Kidney (tissue), 14 donors: ENCODE measurements around the gene SULT4A1. TPM values are rescaled to one million over a fixed set of nuclear protein-coding genes. Genes with fewer than 3 reads are reported as not detected.

ENCODE experiments used
- DNase-seq, 5 donors: peaks; one replicate each; pipeline ENCODE4 v3.0.0-alpha.2; 2013 to 2020
- FAIRE-seq: peaks from 2 replicates; lab custom pipeline; 2012; peaks lifted over from hg19 to GRCh38; lab: Jason Lieb, UNC
- H3K27ac ChIP-seq, 2 donors: one replicate each; pipeline ENCODE4 v1.7.0; 2013; ENCODE audit warnings: low read depth in 2 of 2, low read length in 2 of 2, inconsistent platforms in 1 of 2
- H3K27me3 ChIP-seq: one replicate; pipeline ENCODE4 v1.7.1; 2013; ENCODE audit warnings: low read length, inconsistent platforms; ENCODE audit not compliant: control insufficient read depth, insufficient read depth
- H3K36me3 ChIP-seq, 3 donors: one replicate each; pipeline versions ENCODE4 v1.7.0 to v1.7.1; 2013; ENCODE audit warnings: low read length in 3 of 3, control low read depth in 1 of 3, inconsistent platforms in 1 of 3; ENCODE audit not compliant: insufficient read depth in 3 of 3, control insufficient read depth in 2 of 3
- H3K4me1 ChIP-seq, 3 donors: one replicate each; pipeline versions ENCODE4 v1.7.0 to v1.7.1; 2013; ENCODE audit warnings: low read length in 3 of 3, inconsistent platforms in 1 of 3, low read depth in 1 of 3; ENCODE audit not compliant: control insufficient read depth in 2 of 3, insufficient read depth in 2 of 3
- H3K4me3 ChIP-seq, 3 donors: one replicate each; pipeline versions ENCODE4 v1.7.0 to v1.8.1; 2013; ENCODE audit warnings: low read length in 3 of 3, control low read depth in 1 of 3, inconsistent platforms in 1 of 3
- H3K9ac ChIP-seq, 3 donors: one replicate each; pipeline versions ENCODE4 v1.7.0 to v1.7.1; 2013; ENCODE audit warnings: low read length in 3 of 3, control low read depth in 1 of 3, inconsistent platforms in 1 of 3
- H3K9me3 ChIP-seq, 3 donors: one replicate each; pipeline versions ENCODE4 v1.7.0 to v1.7.1; 2013; ENCODE audit warnings: low read length in 3 of 3, control low read depth in 1 of 3, inconsistent platforms in 1 of 3; ENCODE audit not compliant: control insufficient read depth in 2 of 3, insufficient read depth in 1 of 3
- CTCF ChIP-seq: IDR thresholded peaks from 3 replicates; pipeline ENCODE4 v1.5.1; 2012; ENCODE audit warnings: mild to moderate bottlenecking, moderate library complexity, borderline replicate concordance; ENCODE audit not compliant: insufficient read depth; ENCODE audit errors: extremely low read depth
- intact Hi-C: fragments of 100-400 bp; cut with DNase I; formaldehyde crosslinking; loops from one replicate; pipeline ENCODE4 v1.11.1; 2022
- polyA plus RNA-seq: library from polyadenylated mRNA; stranded (reverse); fragments of 350-450 nt; fragmentation: Illumina TruSeq; extraction: RNeasy Lipid Tissue Mini Kit (QIAGEN cat#74804); gene quantifications from one replicate; pipeline ENCODE4 v1.2.3, GENCODE V29; 2014; ENCODE audit warnings: low read depth, low replicate concordance; ENCODE audit not compliant: insufficient read depth
- total RNA-seq: library from RNA; stranded (reverse); fragmentation: NEBNext Ultra II Directional; extraction: Animal tissue kit (Norgen Biotek cat#: 25700); gene quantifications from one replicate; pipeline ENCODE4 v1.2.1, GENCODE V29; 2021
- donor health status: control.
- donor health status: control.
- donor health status: control.
- donor health status: control.
- donor health status: control.
- donor health status: DM: yes; HTN: yes; CAD: no.
- donor health status: Normal renal cell carcinoma (clear cell type).

Gene SULT4A1
- total and polyA plus RNA-seq, 2 donors from 2014 or later, result 0.52 to 0.57 TPM

- Histone ChIP-seq H3K27me3 (peaks cover 8% of the 10 kb centered on the region), H3K9ac (no peak overlapping the region), H3K9me3 (no peaks in the 10 kb centered on the region), H3K27ac (no peak overlapping the region), H3K36me3 (no peaks in the 10 kb centered on the region), H3K4me3 (no peak overlapping the region), H3K4me1 (peaks cover 0 to 2% (median 0%) of the 10 kb centered on the region in 3 donors)
- intact Hi-C loops, result no loop called here
- no peak for FAIRE-seq
- peak in 1 of 5 donors; percentile 6 for DNase-seq
- TF ChIP-seq CTCF, result no peak
These were observed 33.8 kb upstream of the SULT4A1 start for GRCh38 chr22:43895986-43896645.

- H3K9me3 ChIP-seq, result no peaks in the 10 kb centered on the region
- no peak overlapping the region for H3K9ac ChIP-seq
- no peaks in the 10 kb centered on the region for H3K36me3 ChIP-seq
- peaks cover 19% of the 10 kb centered on the region for H3K27me3 ChIP-seq
- H3K4me1 ChIP-seq, result peaks cover 0 to 2% (median 0%) of the 10 kb centered on the region in 3 donors
- no peak for TF ChIP-seq CTCF
- H3K27ac ChIP-seq, result no peak overlapping the region
- FAIRE-seq (no peak), DNase-seq (peak in 1 of 5 donors; percentile 11)
- no peak overlapping the region for H3K4me3 ChIP-seq
- intact Hi-C loops, result no loop called here
These were observed 31.8 kb upstream of the SULT4A1 start for GRCh38 chr22:43894122-43894521.

GRCh38 chr22:43893266-43893665 lies 31.0 kb upstream of the SULT4A1 start:
- Histone ChIP-seq H3K9ac (no peak overlapping the region), H3K4me1 (peaks cover 0 to 2% (median 0%) of the 10 kb centered on the region in 3 donors), H3K36me3 (no peaks in the 10 kb centered on the region), H3K27ac (no peak overlapping the region), H3K4me3 (no peak overlapping the region), H3K9me3 (no peaks in the 10 kb centered on the region), H3K27me3 (peaks cover 19% of the 10 kb centered on the region)
- FAIRE-seq, result no peak
- peak in 1 of 5 donors; percentile 43 for DNase-seq
- intact Hi-C loops, result no loop called here
- no peak for TF ChIP-seq CTCF
